ENCODE results near the gene LMOD2. TPM values are rescaled to one million over a fixed set of nuclear protein-coding genes. Genes with fewer than 3 reads are reported as not detected.

The LMOD2 gene
- total and polyA plus RNA-seq, 9 of the 15 experiments (the other 6 are each of a cell fraction or from before 2014, with no cell fraction given): 0.04 TPM; not detected in 8

DNA sequence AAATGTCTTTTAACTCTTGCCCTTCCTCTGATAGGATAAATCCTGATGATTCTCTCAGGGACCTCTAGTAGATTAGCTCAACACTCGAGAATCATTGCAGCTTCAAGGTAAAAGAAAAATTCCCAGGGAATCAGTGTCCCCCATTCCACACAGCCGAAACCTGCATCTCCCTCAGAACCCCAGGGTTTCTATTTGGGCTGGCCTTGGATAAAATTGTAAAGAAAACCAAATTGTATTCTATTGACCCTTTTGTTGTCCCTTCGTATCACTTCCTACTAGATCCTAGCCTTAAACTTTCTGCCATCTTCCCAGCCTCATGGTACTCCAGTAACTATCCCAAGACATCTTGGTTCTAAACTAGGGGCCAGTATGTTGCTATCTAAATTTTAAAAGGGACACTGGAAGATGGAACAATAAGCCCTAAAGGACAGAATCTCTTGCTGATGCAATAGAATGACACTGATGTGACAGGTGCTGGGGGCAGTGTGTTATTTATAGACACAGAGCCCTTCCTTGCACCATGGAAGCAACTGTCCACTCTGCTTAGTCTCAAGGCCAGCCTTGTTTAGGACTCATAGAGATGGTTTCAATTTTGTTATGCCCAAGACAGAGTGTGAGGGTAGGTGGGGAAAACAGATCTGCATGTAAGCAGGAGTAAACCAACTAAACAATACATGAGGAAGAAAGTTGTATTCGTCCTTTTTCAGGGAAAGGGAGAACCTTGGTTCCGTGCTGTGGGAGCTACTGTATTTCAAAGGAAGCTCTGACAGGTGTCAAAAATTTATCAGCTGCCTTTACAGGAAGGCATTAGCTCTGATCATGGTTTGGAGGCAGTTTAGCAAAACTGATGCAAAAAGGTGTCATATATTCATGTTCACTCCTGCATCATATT is 46.4 kb upstream of the LMOD2 start:
- Histone ChIP-seq H3K9me1 (ENCODE audit: control insufficient read depth, insufficient read depth, low read length) (no peaks in the 10 kb centered on the region), H3K9ac (ENCODE audit: insufficient read depth in 1 of 2, low read depth in 2 of 2, low read length in 2 of 2) (peak overlapping the region in 1 of 2 experiments; percentile 22; a peak in 1 of 4 replicates), H3K4me3 (no peak overlapping the region), H3K27ac (ENCODE audit: extremely low read depth, low read depth, low read length) (peak overlapping the region; percentile 35; the same call in 2 of the 3 replicates), H3K4me2 (ENCODE audit: insufficient read depth, low read length) (peak overlapping the region; percentile 36), H3K4me1 (replicated peaks in 1 of 2; ENCODE audit: control insufficient read depth in 2 of 2, insufficient read depth in 2 of 2, low read length in 2 of 2) (peaks cover 0 to 10% of the 10 kb centered on the region in 2 experiments; a peak in 3 of 5 replicates), H4K20me1 (replicated peaks; ENCODE audit: control insufficient read depth, insufficient read depth, low read length) (no peaks in the 10 kb centered on the region), H3K27me3 (ENCODE audit: control insufficient read depth in 2 of 2, insufficient read depth in 2 of 2, low read length in 2 of 2) (no peaks in the 10 kb centered on the region), H3K79me2 (ENCODE audit: control insufficient read depth, insufficient read depth, low read length) (no peaks in the 10 kb centered on the region), H3K9me3 (replicated peaks; ENCODE audit: control insufficient read depth, insufficient read depth, low read depth, low read length) (no peaks in the 10 kb centered on the region), H3K36me3 (ENCODE audit: control insufficient read depth, insufficient read depth, low read length) (no peaks in the 10 kb centered on the region), H2AFZ (ENCODE audit: low read depth, low read length) (peak overlapping the region; percentile 57)
- ChIA-PET CTCF (ENCODE audit: low intra/inter-chr PET ratio) (interaction anchor here (0.5 kb wide), 1 partner anchor 229 kb away, joined by 3 read pairs; no protein-coding TSS in a partner anchor), POLR2A (interaction anchor here (0.9 to 1.9 kb wide), 3 partner anchors 10 to 15 kb away, joined by 3 to 7 read pairs (median 5); no protein-coding TSS in a partner anchor)
- WGBS (ENCODE audit: insufficient coverage, low coverage, missing lambda C conversion rate): 13% methylated on average over 5 of the region's 5 CpGs
- FAIRE-seq (no peak), ATAC-seq (peak; percentile 92), DNase-seq (ENCODE audit: extremely low read depth in 1 of 4, low spot score in 3 of 4) (peak in 1 of 4 experiments; percentile 39)
- intact Hi-C loops (cut with micrococcal nuclease) (no loop called here), in situ Hi-C loops (cut with MboI) (no loop called here)
- BruUV-seq (replicated peaks): no TSS peak
- TF ChIP-seq SP2 (IDR thresholded peaks at IDR 0.05; ENCODE audit: extremely low read depth, low read depth, low read length, poor library complexity, severe bottlenecking) (no peak), LEF1 (IDR thresholded peaks at IDR 0.05) (peak; percentile 83; the same call in 1 of the 2 replicates), NFXL1 (CRISPR knock-in tag; IDR thresholded peaks at IDR 0.05) (no peak), ZNF12 (CRISPR knock-in tag; IDR thresholded peaks at IDR 0.05) (no peak), ARID1B (IDR thresholded peaks at IDR 0.05) (peak; percentile 53; the same call in 1 of the 2 replicates), ELF2 (CRISPR knock-in tag; IDR thresholded peaks at IDR 0.05) (peak; percentile 62; the same call in 1 of the 2 replicates), ESRRB (CRISPR knock-in tag; IDR thresholded peaks at IDR 0.05; ENCODE audit: borderline replicate concordance) (no peak), ZBTB1 (CRISPR knock-in tag; IDR thresholded peaks at IDR 0.05; ENCODE audit: borderline replicate concordance, low read depth) (no peak), ARID4B (CRISPR knock-in tag; IDR thresholded peaks at IDR 0.05) (no peak), ELF4 (CRISPR knock-in tag; IDR thresholded peaks at IDR 0.05) (peak; percentile 72; the same call in 1 of the 2 replicates), NR4A1 (CRISPR knock-in tag; IDR thresholded peaks at IDR 0.05) (no peak), NR4A1 (tag; IDR thresholded peaks at IDR 0.05) (0 out of 2 replicates have a peak, but pooled peaks have one; percentile 62), EWSR1 (IDR thresholded peaks at IDR 0.05; ENCODE audit: borderline replicate concordance, low read depth, partially characterized antibody) (no peak)
- TF ChIP-seq, protein P1, sequence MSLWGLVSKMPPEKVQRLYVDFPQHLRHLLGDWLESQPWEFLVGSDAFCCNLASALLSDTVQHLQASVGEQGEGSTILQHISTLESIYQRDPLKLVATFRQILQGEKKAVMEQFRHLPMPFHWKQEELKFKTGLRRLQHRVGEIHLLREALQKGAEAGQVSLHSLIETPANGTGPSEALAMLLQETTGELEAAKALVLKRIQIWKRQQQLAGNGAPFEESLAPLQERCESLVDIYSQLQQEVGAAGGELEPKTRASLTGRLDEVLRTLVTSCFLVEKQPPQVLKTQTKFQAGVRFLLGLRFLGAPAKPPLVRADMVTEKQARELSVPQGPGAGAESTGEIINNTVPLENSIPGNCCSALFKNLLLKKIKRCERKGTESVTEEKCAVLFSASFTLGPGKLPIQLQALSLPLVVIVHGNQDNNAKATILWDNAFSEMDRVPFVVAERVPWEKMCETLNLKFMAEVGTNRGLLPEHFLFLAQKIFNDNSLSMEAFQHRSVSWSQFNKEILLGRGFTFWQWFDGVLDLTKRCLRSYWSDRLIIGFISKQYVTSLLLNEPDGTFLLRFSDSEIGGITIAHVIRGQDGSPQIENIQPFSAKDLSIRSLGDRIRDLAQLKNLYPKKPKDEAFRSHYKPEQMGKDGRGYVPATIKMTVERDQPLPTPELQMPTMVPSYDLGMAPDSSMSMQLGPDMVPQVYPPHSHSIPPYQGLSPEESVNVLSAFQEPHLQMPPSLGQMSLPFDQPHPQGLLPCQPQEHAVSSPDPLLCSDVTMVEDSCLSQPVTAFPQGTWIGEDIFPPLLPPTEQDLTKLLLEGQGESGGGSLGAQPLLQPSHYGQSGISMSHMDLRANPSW (CRISPR knock-in tag; IDR thresholded peaks at IDR 0.05): no peak
